Measurements from ENCODE around the gene KRT72. TPM values are rescaled to one million over a fixed set of nuclear protein-coding genes. Genes with fewer than 3 reads are reported as not detected.

The KRT72 gene
- total RNA-seq, 1 experiment from 2014 or later: not detected

DNA sequence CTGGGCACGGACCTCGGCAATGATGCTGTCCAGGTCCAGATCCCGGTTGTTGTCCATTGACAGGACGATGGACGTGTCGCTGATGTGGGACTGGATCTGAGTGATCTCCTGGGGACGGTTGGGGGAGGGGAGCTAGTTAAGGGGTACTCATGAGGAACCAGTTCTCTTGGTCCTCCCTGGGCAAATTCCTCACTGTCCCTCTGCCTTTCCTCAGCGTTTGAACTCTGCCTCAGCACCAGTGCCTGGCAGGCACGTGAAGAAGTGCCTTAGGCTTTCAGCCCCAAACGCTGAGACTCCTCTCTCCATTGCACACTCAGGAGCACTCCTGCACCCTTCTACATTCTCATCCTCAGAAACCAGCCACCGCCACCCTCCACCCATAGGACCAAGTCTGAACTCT lies 9.7 kb downstream of the KRT72 start:
- Mint-ChIP-seq H3K9me3 (peaks cover 26 to 39% of the 10 kb centered on the region in 2 experiments), H3K27ac (no peak overlapping the region; a peak in 1 of 7 replicates), H3K27me3 (ENCODE audit: low read depth) (peaks cover 21% of the 10 kb centered on the region), H3K36me3 (ENCODE audit: insufficient read depth in 1 of 3, low read depth in 3 of 3) (peaks cover 3 to 13% (median 11%) of the 10 kb centered on the region in 3 experiments), H3K4me3 (no peak overlapping the region), H3K4me1 (no peaks in the 10 kb centered on the region)
- Histone ChIP-seq H3K79me2 (ENCODE audit: insufficient read depth, low read length) (no peaks in the 10 kb centered on the region), H2BK12ac (ENCODE audit: insufficient read length, low read depth, low read length) (no peak overlapping the region), H2AFZ (ENCODE audit: low read length) (no peak overlapping the region), H4K91ac (ENCODE audit: insufficient read length, low read depth, low read length) (no peak overlapping the region), H3K23me2 (ENCODE audit: insufficient read length, low read depth, low read length, poor library complexity, severe bottlenecking) (no peaks in the 10 kb centered on the region), H3K9me3 (ENCODE audit: control insufficient read depth, low read depth, low read length) (peaks cover 15% of the 10 kb centered on the region), H2BK120ac (ENCODE audit: low read depth, low read length, poor library complexity, severe bottlenecking) (no peak overlapping the region), H4K20me1 (ENCODE audit: control insufficient read depth, insufficient read depth, insufficient read length) (no peaks in the 10 kb centered on the region), H4K5ac (ENCODE audit: insufficient read length, low read depth, low read length) (no peak overlapping the region), H4K8ac (replicated peaks; ENCODE audit: insufficient read length, low read depth, low read length) (no peak overlapping the region), H3K4me1 (ENCODE audit: insufficient read depth, low read length) (no peaks in the 10 kb centered on the region), H2BK5ac (ENCODE audit: insufficient read length, low read length) (no peak overlapping the region), H3K27me3 (ENCODE audit: insufficient read depth, low read length) (no peaks in the 10 kb centered on the region), H3T11ph (ENCODE audit: low read length) (no peak overlapping the region), H2BK20ac (ENCODE audit: low read depth, low read length, poor library complexity, severe bottlenecking) (no peak overlapping the region), H3K4ac (ENCODE audit: low read depth, low read length) (no peak overlapping the region), H3K14ac (ENCODE audit: insufficient read depth, low read length) (no peak overlapping the region), H3K23ac (ENCODE audit: insufficient read length, low read depth, low read length) (no peak overlapping the region), H3K27ac (ENCODE audit: insufficient read length, low read depth, low read length) (no peak overlapping the region), H3K56ac (ENCODE audit: insufficient read length, low read depth, low read length) (no peak overlapping the region), H3K4me2 (ENCODE audit: insufficient read depth, insufficient read length, low read length) (no peak overlapping the region), H2AK5ac (ENCODE audit: insufficient read length, low read length) (no peak overlapping the region), H3K9ac (ENCODE audit: extremely low read depth, insufficient read length, low read length) (no peak overlapping the region), H2BK15ac (ENCODE audit: low read depth, low read length) (no peak overlapping the region), H3K18ac (ENCODE audit: insufficient read length, low read depth, low read length) (no peak overlapping the region), H3K79me1 (ENCODE audit: insufficient read depth, low read depth, low read length, poor library complexity, severe bottlenecking) (no peaks in the 10 kb centered on the region)
- TF ChIP-seq CTCF (conservative IDR thresholded peaks at IDR 0.05): no peak
- WGBS (ENCODE audit: extremely low coverage, insufficient read length, low lambda C conversion rate): no CpG with 5 or more reads among the region's 11 CpGs
- DNase-seq: no peak

Data from H9 (cell line).